Right cardiac atrium (tissue), 5 donors: ENCODE data around the gene MFSD8. TPM values are rescaled to one million over a fixed set of nuclear protein-coding genes. Genes with fewer than 3 reads are reported as not detected.
"Not testable (repeated sequence)": the region's sequence is repeated elsewhere in the genome, so short reads cannot be mapped to it uniquely, and the experiment has no call there.

Experiments
- ATAC-seq, 2 donors: fragments of 200-7000 bp; cut with Tn5 transposase; one replicate each; pipeline versions ENCODE4 v1.8.0 to v1.9.1; 2020; ENCODE audit warnings: moderate library complexity in 2 of 2, mild to moderate bottlenecking in 1 of 2
- DNase-seq, 3 donors: peaks; one replicate each; pipeline ENCODE4 v3.0.0-alpha.2; 2020
- H3K27ac ChIP-seq: one replicate; pipeline ENCODE4 v1.5.1; 2013; ENCODE audit warnings: mild to moderate bottlenecking, low read length, control low read depth, moderate library complexity
- H3K27me3 ChIP-seq: one replicate; pipeline ENCODE4 v1.6.1; 2013; ENCODE audit not compliant: control insufficient read depth, insufficient read depth
- H3K4me1 ChIP-seq: one replicate; pipeline ENCODE4 v1.6.1; 2013; ENCODE audit warnings: low read length; ENCODE audit not compliant: control insufficient read depth, insufficient read depth
- H3K4me3 ChIP-seq: one replicate; pipeline ENCODE4 v1.5.1; 2013; ENCODE audit warnings: low read length, control low read depth
- H3K9me3 ChIP-seq: one replicate; pipeline ENCODE4 v1.6.1; 2013; ENCODE audit warnings: low read length; ENCODE audit not compliant: control insufficient read depth
- WGBS: extraction: QIAGEN DNeasy Blood & Tissue Kit; methylation state at CpG from one replicate; pipeline ENCODE4 v1.1.7; 2013; 5-methylcytosine and 5-hydroxymethylcytosine counted together
- intact Hi-C, 4 donors: fragments of 100-400 bp; cut with DNase I; formaldehyde crosslinking; loops; one replicate each; pipeline versions ENCODE4 v1.11.0 to v1.14.0; 2022 to 2023
- long read RNA-seq, 4 donors: library from polyadenylated mRNA; unstranded; transcript quantifications; one replicate each; pipeline ENCODE4 v2.0.0, GENCODE V29; 2020 to 2021
- polyA plus RNA-seq: library from polyadenylated mRNA; stranded (reverse); fragments of 200-250 nt; gene quantifications from one replicate; pipeline ENCODE4 v1.2.3, GENCODE V29; 2013
- total RNA-seq, 4 donors: library from RNA; stranded (reverse); fragmentation: NEBNext Ultra II Directional; extraction: Animal tissue kit (Norgen Biotek cat#: 25700); gene quantifications; one replicate each; pipeline ENCODE4 v1.2.1, GENCODE V29; 2021
- donor health status: healthy with polysubstance abuse.
- donor health status: DM: no; HTN: yes; CAD: no.
- donor health status: DM: no; HTN: no; CAD: no.
- donor health status: DM: no; HTN: yes; CAD: no; lungs with severe emphysema.
- donor health status: DM: yes; HTN: yes; CAD: no.

MFSD8 gene
- total RNA-seq (10 to 100 TPM in 3 of 4 donors, 1 to 10 TPM in 1; 9.7 to 12.2 (median 10.8) TPM), polyA plus RNA-seq (5.9 TPM)
- long read RNA-seq, donor 1, full-length matches to known transcripts = 6 of 8 reads
- long read RNA-seq, donor 1, partial matches to known transcripts = 1 of 8 reads
- long read RNA-seq, donor 1, other reads (novel, unspliced or antisense) = 1 of 8 reads
- long read RNA-seq, donor 2, full-length matches to known transcripts = 5 of 5 reads
- long read RNA-seq, donor 2, partial matches to known transcripts = 0 of 5 reads
- long read RNA-seq, donor 2, other reads (novel, unspliced or antisense) = 0 of 5 reads
- long read RNA-seq, donor 3, full-length matches to known transcripts = 18 of 30 reads
- long read RNA-seq, donor 3, partial matches to known transcripts = 4 of 30 reads
- long read RNA-seq, donor 3, other reads (novel, unspliced or antisense) = 8 of 30 reads
- long read RNA-seq, donor 4, full-length matches to known transcripts = 3 of 4 reads
- long read RNA-seq, donor 4, partial matches to known transcripts = 0 of 4 reads
- long read RNA-seq, donor 4, other reads (novel, unspliced or antisense) = 1 of 4 reads

GRCh38 chr4:127965062-127965802, at the start of gene MFSD8, which contains the start of gene ABHD18:
MFSD8 (minus strand) TSS chr4:127965173; CDS start chr4:127965133, 40 bp downstream.
ABHD18 (plus strand) TSS chr4:127965406; CDS start chr4:127982956, 17,550 bp downstream.
- ATAC-seq = peak; percentile 99
- peak within 1 kb of the TSS; percentile 74 for H3K27ac ChIP-seq
- peak within 1 kb of the TSS; percentile 79 for H3K4me3 ChIP-seq
- no peaks in the 10 kb centered on the region for H3K27me3 ChIP-seq
- no peaks in the 10 kb centered on the region for H3K4me1 ChIP-seq
- DNase-seq = peak; percentile 100
- intact Hi-C loops = loop anchor here in 1 of 4 donors (5.0 kb wide), 1 partner anchor 183 kb away; the partner anchor contains the start of gene HSPA4L
- H3K9me3 ChIP-seq = no peaks in the 10 kb centered on the region
- under 1% methylated on average over 69 of the region's 69 CpGs for WGBS

GRCh38 chr4:128009428-128009827, 44.5 kb upstream of the MFSD8 start:
- Histone ChIP-seq H3K4me1 (no peaks in the 10 kb centered on the region), H3K27me3 (no peaks in the 10 kb centered on the region), H3K27ac (no peak overlapping the region), H3K4me3 (no peak overlapping the region), H3K9me3 (no peaks in the 10 kb centered on the region)
- intact Hi-C loops = no loop called here
- DNase-seq = no peak
- WGBS = 81% methylated on average over 3 of the region's 3 CpGs
- no peak for ATAC-seq

GRCh38 chr4:128006592-128006991, 41.6 kb upstream of the MFSD8 start:
- 90% methylated on average over 5 of the region's 5 CpGs for WGBS
- intact Hi-C loops = no loop called here
- Histone ChIP-seq H3K27me3 (no peaks in the 10 kb centered on the region), H3K9me3 (no peaks in the 10 kb centered on the region), H3K27ac (no peak overlapping the region), H3K4me3 (no peak overlapping the region), H3K4me1 (no peaks in the 10 kb centered on the region)
- DNase-seq (no peak), ATAC-seq (no peak)

- no peaks in the 10 kb centered on the region for H3K4me1 ChIP-seq
- no peaks in the 10 kb centered on the region for H3K9me3 ChIP-seq
- 85% methylated on average over 8 of the region's 8 CpGs for WGBS
- ATAC-seq = no peak
- intact Hi-C loops = no loop called here
- no peaks in the 10 kb centered on the region for H3K27me3 ChIP-seq
- no peak overlapping the region for H3K4me3 ChIP-seq
- H3K27ac ChIP-seq = no peak overlapping the region
- DNase-seq = no peak
These were observed 32.8 kb upstream of the MFSD8 start for GRCh38 chr4:127997534-127998388.

GRCh38 chr4:127996521-127996920, 31.5 kb upstream of the MFSD8 start:
- DNase-seq, H3K4me3 ChIP-seq, H3K27me3 ChIP-seq, H3K27ac ChIP-seq, H3K4me1 ChIP-seq, H3K9me3 ChIP-seq, intact Hi-C loops, ATAC-seq: not testable (repeated sequence)
- 96% methylated on average over 6 of the region's 6 CpGs for WGBS

- WGBS = 91% methylated on average over 1 of the region's 1 CpG
- no peak overlapping the region for H3K4me3 ChIP-seq
- intact Hi-C loops = no loop called here
- H3K9me3 ChIP-seq = no peaks in the 10 kb centered on the region
- no peaks in the 10 kb centered on the region for H3K27me3 ChIP-seq
- ATAC-seq (no peak), DNase-seq (no peak)
- H3K27ac ChIP-seq = no peak overlapping the region
- no peaks in the 10 kb centered on the region for H3K4me1 ChIP-seq
These were observed 30.8 kb upstream of the MFSD8 start for GRCh38 chr4:127995776-127996175.

- H3K27me3 ChIP-seq = no peaks in the 10 kb centered on the region
- DNase-seq (no peak), ATAC-seq (no peak)
- no peaks in the 10 kb centered on the region for H3K9me3 ChIP-seq
- H3K4me1 ChIP-seq = no peaks in the 10 kb centered on the region
- no peak overlapping the region for H3K27ac ChIP-seq
- H3K4me3 ChIP-seq = no peak overlapping the region
- intact Hi-C loops = no loop called here
- WGBS = 70% methylated on average over 2 of the region's 2 CpGs
These were observed 28.2 kb upstream of the MFSD8 start for GRCh38 chr4:127993151-127993550.

GRCh38 chr4:127988638-127989037, 23.7 kb upstream of the MFSD8 start:
- no peaks in the 10 kb centered on the region for H3K4me1 ChIP-seq
- intact Hi-C loops = no loop called here
- DNase-seq (no peak), ATAC-seq (no peak)
- H3K27ac ChIP-seq = no peak overlapping the region
- H3K9me3 ChIP-seq = no peaks in the 10 kb centered on the region
- H3K27me3 ChIP-seq = no peaks in the 10 kb centered on the region
- H3K4me3 ChIP-seq = no peak overlapping the region
- 90% methylated on average over 6 of the region's 6 CpGs for WGBS

GRCh38 chr4:127985989-127986388, 21.0 kb upstream of the MFSD8 start:
- whole genome bisulfite sequencing = 98% methylated on average over 1 of the region's 1 CpG
- ATAC-seq = no peak

GRCh38 chr4:127982445-127982844, 17.5 kb upstream of the MFSD8 start:
- no peaks in the 10 kb centered on the region for H3K4me1 ChIP-seq
- no peak overlapping the region for H3K27ac ChIP-seq
- no peak overlapping the region for H3K4me3 ChIP-seq
- 79% methylated on average over 2 of the region's 2 CpGs for WGBS
- H3K27me3 ChIP-seq = no peaks in the 10 kb centered on the region
- ATAC-seq = no peak
- no peaks in the 10 kb centered on the region for H3K9me3 ChIP-seq
- intact Hi-C loops = no loop called here
- DNase-seq = no peak

More at GRCh38 chr4:127985989-127986388, 21.0 kb upstream of the MFSD8 start:
- Histone ChIP-seq H3K4me3 (no peak overlapping the region), H3K27ac (no peak overlapping the region), H3K27me3 (no peaks in the 10 kb centered on the region), H3K9me3 (no peaks in the 10 kb centered on the region), H3K4me1 (no peaks in the 10 kb centered on the region)
- intact Hi-C loops = no loop called here
- no peak for DNase-seq
